Stimulated activated naive B cell treated with anti-CD40 and anti-IgM and Interleukin-4, amounts not matched to agents 10 μg/mL and 1 μg/mL and 100 μg/mL, for 72 hours (primary cell): Measurements from ENCODE around the gene ACOT2.

Experiments
- ATAC-seq, 2 donors: fragments of 150-1000 bp; cut with Tn5 transposase; replicated peaks; 2 replicates each; pipeline ENCODE4 v1.10.0; 2021; ENCODE audit warnings: moderate library complexity in 1 of 2
- DNase-seq: peaks from one replicate; pipeline ENCODE4 v3.0.0; 2021
- H3K27ac Mint-ChIP-seq: one replicate; pipeline ENCODE4 v1.8.0; 2022; ENCODE audit warnings: mild to moderate bottlenecking, mixed read lengths
- H3K27me3 Mint-ChIP-seq, 2 donors: one replicate each; pipeline ENCODE4 v1.8.0; 2022; ENCODE audit warnings: mixed read lengths in 2 of 2
- H3K36me3 Mint-ChIP-seq, 2 donors: one replicate each; pipeline ENCODE4 v1.8.0; 2022; ENCODE audit warnings: mixed read lengths in 2 of 2, mild to moderate bottlenecking in 1 of 2
- H3K4me1 Mint-ChIP-seq, 2 donors: one replicate each; pipeline ENCODE4 v1.8.0; 2022; ENCODE audit warnings: mixed read lengths in 2 of 2, mild to moderate bottlenecking in 1 of 2
- H3K4me3 Mint-ChIP-seq, 2 donors: one replicate each; pipeline ENCODE4 v1.8.0; 2022; ENCODE audit warnings: mild to moderate bottlenecking in 2 of 2, mixed read lengths in 2 of 2, moderate library complexity in 1 of 2
- H3K9me3 Mint-ChIP-seq, 2 donors: one replicate each; pipeline ENCODE4 v1.8.0; 2022; ENCODE audit warnings: mixed read lengths in 2 of 2, mild to moderate bottlenecking in 1 of 2

Gene ACOT2

DNA sequence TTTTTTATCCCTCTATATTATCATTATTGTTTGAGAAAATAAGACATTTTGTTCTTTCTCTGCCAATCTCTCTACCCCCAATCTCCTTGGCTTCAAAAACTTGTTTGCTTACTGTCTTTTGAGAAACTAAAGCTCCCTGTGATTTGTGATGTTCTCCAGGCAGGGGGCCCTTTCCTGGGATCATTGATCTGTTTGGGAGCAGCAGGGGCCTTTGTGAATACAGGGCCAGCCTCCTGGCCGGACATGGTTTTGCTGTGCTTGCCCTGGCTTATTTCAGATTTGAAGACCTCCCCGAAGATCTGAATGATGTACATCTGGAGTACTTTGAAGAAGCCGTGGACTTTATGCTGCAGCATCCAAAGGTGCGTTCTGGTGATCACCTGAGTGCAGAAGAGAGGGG is 47.8 kb downstream of the ACOT2 start:
- peaks cover 0 to 6% of the 10 kb centered on the region in 2 donors for H3K4me1 Mint-ChIP-seq
- H3K27me3 Mint-ChIP-seq = peaks cover 0 to 14% of the 10 kb centered on the region in 2 donors
- no peak for DNase-seq
- H3K4me3 Mint-ChIP-seq = no peak overlapping the region
- no peaks in the 10 kb centered on the region for H3K36me3 Mint-ChIP-seq
- no peak overlapping the region for H3K27ac Mint-ChIP-seq
- no peak for ATAC-seq
- no peaks in the 10 kb centered on the region for H3K9me3 Mint-ChIP-seq

- no peak overlapping the region for H3K27ac Mint-ChIP-seq
- ATAC-seq (no peak), DNase-seq (no peak)
- no peaks in the 10 kb centered on the region for H3K9me3 Mint-ChIP-seq
- H3K4me3 Mint-ChIP-seq = no peak overlapping the region
- H3K27me3 Mint-ChIP-seq = peaks cover 0 to 7% of the 10 kb centered on the region in 2 donors
- H3K36me3 Mint-ChIP-seq = no peaks in the 10 kb centered on the region
- no peaks in the 10 kb centered on the region for H3K4me1 Mint-ChIP-seq
Observed at GRCh38 chr14:73619524-73619923, 50.5 kb downstream of the ACOT2 start.

DNA sequence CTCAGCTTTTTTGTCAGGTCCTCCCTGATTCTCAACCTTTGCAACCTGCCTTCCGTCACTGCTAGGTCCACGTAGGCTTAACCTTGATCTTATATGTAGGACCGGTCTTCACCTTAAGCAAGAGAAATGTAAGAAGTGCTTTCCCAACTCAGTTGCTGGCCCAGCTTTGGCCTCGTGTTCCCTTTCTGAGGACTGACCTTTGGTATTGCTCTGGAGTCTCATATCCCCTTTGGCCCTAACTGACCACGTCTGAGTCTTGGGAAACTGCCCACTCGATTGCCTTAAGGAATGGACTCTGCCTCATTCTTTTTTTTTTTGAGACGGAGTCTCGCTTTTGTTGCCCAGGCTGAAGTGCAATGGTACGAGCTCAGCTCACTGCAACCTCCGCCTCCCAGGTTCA is 51.3 kb downstream of the ACOT2 start:
- DNase-seq (no peak), ATAC-seq (no peak)
- no peak overlapping the region for H3K4me3 Mint-ChIP-seq
- no peak overlapping the region for H3K27ac Mint-ChIP-seq
- H3K36me3 Mint-ChIP-seq = no peaks in the 10 kb centered on the region
- peaks cover 0 to 7% of the 10 kb centered on the region in 2 donors for H3K27me3 Mint-ChIP-seq
- H3K4me1 Mint-ChIP-seq = no peaks in the 10 kb centered on the region
- H3K9me3 Mint-ChIP-seq = no peaks in the 10 kb centered on the region

- H3K27ac Mint-ChIP-seq = no peak overlapping the region
- peaks cover 0 to 7% of the 10 kb centered on the region in 2 donors for H3K27me3 Mint-ChIP-seq
- H3K4me1 Mint-ChIP-seq = no peaks in the 10 kb centered on the region
- ATAC-seq = no peak
- H3K9me3 Mint-ChIP-seq = no peaks in the 10 kb centered on the region
- H3K36me3 Mint-ChIP-seq = no peaks in the 10 kb centered on the region
- no peak for DNase-seq
- no peak overlapping the region for H3K4me3 Mint-ChIP-seq
Observed at GRCh38 chr14:73623504-73624054, 54.6 kb downstream of the ACOT2 start.
